Right ventricle myocardium inferior (tissue), 1 donor: ENCODE results near the gene LIPG. TPM values are rescaled to one million over a fixed set of nuclear protein-coding genes. Genes with fewer than 3 reads are reported as not detected.
A peak's percentile ranks its signal among the peaks of the same experiment; 100 is the strongest.
"Not testable (repeated sequence)": the region's sequence is repeated elsewhere in the genome, so short reads cannot be mapped to it uniquely, and the experiment has no call there.

ENCODE experiments used
- ATAC-seq: fragments of 200-7000 bp; cut with Tn5 transposase; one replicate; pipeline ENCODE4 v1.9.1; 2020; ENCODE audit warnings: mild to moderate bottlenecking, moderate library complexity
- DNase-seq: peaks from one replicate; pipeline ENCODE4 v3.0.0; 2021; ENCODE audit errors: missing footprints
- intact Hi-C: fragments of 100-400 bp; cut with DNase I; formaldehyde crosslinking; loops from one replicate; pipeline ENCODE4 v1.11.0; 2022
- total RNA-seq: library from RNA; stranded (reverse); fragmentation: NEBNext Ultra II Directional; extraction: Animal tissue kit (Norgen Biotek cat#: 25700); gene quantifications from one replicate; pipeline ENCODE4 v1.2.1, GENCODE V29; 2021
- donor health status: DM: no; HTN: yes; CAD: no; lungs with severe emphysema.

LIPG gene
- total RNA-seq, 1 donor from 2014 or later = not detected

GRCh38 chr18:49537232-49537896 lies 24.5 kb upstream of the LIPG start:
- ATAC-seq = no peak
- intact Hi-C loops = no loop called here
- DNase-seq = no peak

- ATAC-seq (no peak), DNase-seq (no peak)
- intact Hi-C loops = no loop called here
Observed at GRCh38 chr18:49544362-49544761, 17.5 kb upstream of the LIPG start.

- intact Hi-C loops = no loop called here
- ATAC-seq = no peak
- no peak for DNase-seq
Observed at GRCh38 chr18:49546278-49546677, 15.6 kb upstream of the LIPG start.

GRCh38 chr18:49546719-49547273 lies 15.1 kb upstream of the LIPG start:
- intact Hi-C loops = no loop called here
- no peak for ATAC-seq
- DNase-seq = no peak

- ATAC-seq = no peak
- intact Hi-C loops = no loop called here
Observed at GRCh38 chr18:49547701-49548100, 14.2 kb upstream of the LIPG start.

GRCh38 chr18:49548229-49548636 lies 13.6 kb upstream of the LIPG start:
- DNase-seq = no peak
- no peak for ATAC-seq
- intact Hi-C loops = no loop called here

More at GRCh38 chr18:49547701-49548100, 14.2 kb upstream of the LIPG start:
- no peak for DNase-seq

- intact Hi-C loops = no loop called here
- DNase-seq (no peak), ATAC-seq (no peak)
Observed at GRCh38 chr18:49550621-49551339, 11.1 kb upstream of the LIPG start.

- no peak for ATAC-seq
- DNase-seq = no peak
- intact Hi-C loops = no loop called here
Observed at GRCh38 chr18:49553003-49553402, 8.9 kb upstream of the LIPG start.

GRCh38 chr18:49555641-49556040 lies 6.2 kb upstream of the LIPG start:
- ATAC-seq (no peak), DNase-seq (no peak)
- intact Hi-C loops = no loop called here

- no peak for ATAC-seq
- intact Hi-C loops = no loop called here
- DNase-seq = no peak
Observed at GRCh38 chr18:49558356-49558755, 3.5 kb upstream of the LIPG start.

- DNase-seq, intact Hi-C loops, ATAC-seq: not testable (repeated sequence)
Observed at GRCh38 chr18:49559326-49559931, 2.4 kb upstream of the LIPG start.

- intact Hi-C loops = loop anchor here (2.0 to 5.0 kb wide), 2 partner anchors 207 to 299 kb away; no protein-coding TSS in a partner anchor
- DNase-seq (no peak), ATAC-seq (no peak)
Observed at GRCh38 chr18:49560277-49560623, 1.6 kb upstream of the LIPG start.

GRCh38 chr18:49560624-49561288 lies 1.1 kb upstream of the LIPG start:
- ATAC-seq = no peak
- intact Hi-C loops = loop anchor here (2.0 to 5.0 kb wide), 2 partner anchors 207 to 298 kb away; no protein-coding TSS in a partner anchor
- DNase-seq = no peak

GRCh38 chr18:49562481-49563129 lies 748 bp downstream of the LIPG start:
- ATAC-seq = peak; percentile 35
- intact Hi-C loops = loop anchor here (5.0 kb wide), 1 partner anchor 205 kb away; no protein-coding TSS in a partner anchor
- DNase-seq = no peak

- no peak for ATAC-seq
Observed at GRCh38 chr18:49563130-49563540, 1.3 kb downstream of the LIPG start.

GRCh38 chr18:49563701-49564517 lies 2.1 kb downstream of the LIPG start:
- intact Hi-C loops = loop anchor here (5.0 kb wide), 1 partner anchor 203 kb away; no protein-coding TSS in a partner anchor
- ATAC-seq = no peak
- no peak for DNase-seq

More at GRCh38 chr18:49563130-49563540, 1.3 kb downstream of the LIPG start:
- intact Hi-C loops = loop anchor here (5.0 kb wide), 1 partner anchor 204 kb away; no protein-coding TSS in a partner anchor
- no peak for DNase-seq

GRCh38 chr18:49564518-49564834 lies 2.6 kb downstream of the LIPG start:
- DNase-seq (no peak), ATAC-seq (no peak)
- intact Hi-C loops = loop anchor here (5.0 kb wide), 1 partner anchor 203 kb away; no protein-coding TSS in a partner anchor

- no peak for DNase-seq
- intact Hi-C loops = no loop called here
- ATAC-seq = no peak
Observed at GRCh38 chr18:49565101-49565500, 3.2 kb downstream of the LIPG start.
